ENCODE measurements around the gene TMOD1.

GRCh38 chr9:97632985-97633858 is 131.8 kb downstream of the TMOD1 start, which contains the start of the genes NCBP1 and TSTD2:
- peak in 1 of 2 experiments; percentile 29; a peak in 1 of 4 replicates for TF ChIP-seq REST (IDR thresholded peaks at IDR 0.05; ENCODE audit: insufficient read depth in 1 of 2, low read depth in 2 of 2, low read length in 2 of 2)
- peak; percentile 85; the same call in 1 of the 2 replicates for TF ChIP-seq POLR2AphosphoS5 (IDR thresholded peaks at IDR 0.05; ENCODE audit: low read depth, low read length)
- TF ChIP-seq TAF1 (IDR thresholded peaks at IDR 0.05; ENCODE audit: borderline replicate concordance, insufficient read depth, low read length), result peak; percentile 82

Data from PFSK-1 (cell line).